Measurements from ENCODE around the gene ZNF641.

Gene ZNF641

GRCh38 chr12:48350249-48351021, at the start of gene ZNF641:
ZNF641 (minus strand) TSS chr12:48350919; CDS start chr12:48348090, 2,829 bp downstream.
- DNase-seq (ENCODE audit: low read depth, low spot score) = no peak
- H3K9me3 ChIP-seq (ENCODE audit: low read depth, low read length) = no peaks in the 10 kb centered on the region
- H3K27ac ChIP-seq = peak within 1 kb of the TSS; percentile 55
- H3K4me3 ChIP-seq = peak within 1 kb of the TSS; percentile 92
- TF ChIP-seq POLR2AphosphoS5 (IDR thresholded peaks at IDR 0.05; ENCODE audit: borderline replicate concordance, low read depth, low read length) = no peak; the same call in 1 of the 2 replicates
- no peak for TF ChIP-seq FOXP2 (optimal IDR thresholded peaks at IDR 0.05; ENCODE audit: control extremely low read depth, extremely low read length, insufficient read depth)
- no peak for TF ChIP-seq EZH2 (IDR thresholded peaks at IDR 0.05)
- H3K36me3 ChIP-seq (ENCODE audit: insufficient read depth, low read length) = peaks cover 25% of the 10 kb centered on the region
- H3K9ac ChIP-seq (ENCODE audit: insufficient read length) = peak within 1 kb of the TSS; percentile 77

GRCh38 chr12:48390026-48390425, 39.3 kb upstream of the ZNF641 start:
- DNase-seq (ENCODE audit: low read depth, low spot score) = no peak
- H3K9me3 ChIP-seq (ENCODE audit: low read depth, low read length) = no peaks in the 10 kb centered on the region
- no peaks in the 10 kb centered on the region for H3K36me3 ChIP-seq (ENCODE audit: insufficient read depth, low read length)
- TF ChIP-seq POLR2AphosphoS5 (IDR thresholded peaks at IDR 0.05; ENCODE audit: borderline replicate concordance, low read depth, low read length) (no peak), FOXP2 (optimal IDR thresholded peaks at IDR 0.05; ENCODE audit: control extremely low read depth, extremely low read length, insufficient read depth) (no peak), EZH2 (IDR thresholded peaks at IDR 0.05) (no peak)
- H3K9ac ChIP-seq (ENCODE audit: insufficient read length) = no peak overlapping the region
- H3K27ac ChIP-seq = no peak overlapping the region
- H3K4me3 ChIP-seq = no peak overlapping the region

- Histone ChIP-seq H3K9me3 (ENCODE audit: low read depth, low read length) (no peaks in the 10 kb centered on the region), H3K36me3 (ENCODE audit: insufficient read depth, low read length) (no peaks in the 10 kb centered on the region), H3K4me3 (no peak overlapping the region), H3K27ac (no peak overlapping the region), H3K9ac (ENCODE audit: insufficient read length) (no peak overlapping the region)
- DNase-seq (ENCODE audit: low read depth, low spot score) = no peak
- TF ChIP-seq EZH2 (IDR thresholded peaks at IDR 0.05) = no peak
- no peak for TF ChIP-seq POLR2AphosphoS5 (IDR thresholded peaks at IDR 0.05; ENCODE audit: borderline replicate concordance, low read depth, low read length)
- TF ChIP-seq FOXP2 (optimal IDR thresholded peaks at IDR 0.05; ENCODE audit: control extremely low read depth, extremely low read length, insufficient read depth) = no peak
These were observed 38.7 kb upstream of the ZNF641 start for GRCh38 chr12:48389409-48389808.

- Histone ChIP-seq H3K4me3 (no peak overlapping the region), H3K27ac (no peak overlapping the region), H3K9ac (ENCODE audit: insufficient read length) (no peak overlapping the region), H3K9me3 (ENCODE audit: low read depth, low read length) (no peaks in the 10 kb centered on the region), H3K36me3 (ENCODE audit: insufficient read depth, low read length) (no peaks in the 10 kb centered on the region)
- TF ChIP-seq FOXP2 (optimal IDR thresholded peaks at IDR 0.05; ENCODE audit: control extremely low read depth, extremely low read length, insufficient read depth) (no peak), POLR2AphosphoS5 (IDR thresholded peaks at IDR 0.05; ENCODE audit: borderline replicate concordance, low read depth, low read length) (no peak), EZH2 (IDR thresholded peaks at IDR 0.05) (no peak)
- no peak for DNase-seq (ENCODE audit: low read depth, low spot score)
These were observed 38.2 kb upstream of the ZNF641 start for GRCh38 chr12:48388938-48389337.

- Histone ChIP-seq H3K27ac (no peak overlapping the region), H3K4me3 (no peak overlapping the region), H3K36me3 (ENCODE audit: insufficient read depth, low read length) (no peaks in the 10 kb centered on the region), H3K9ac (ENCODE audit: insufficient read length) (no peak overlapping the region), H3K9me3 (ENCODE audit: low read depth, low read length) (no peaks in the 10 kb centered on the region)
- no peak for DNase-seq (ENCODE audit: low read depth, low spot score)
- TF ChIP-seq POLR2AphosphoS5 (IDR thresholded peaks at IDR 0.05; ENCODE audit: borderline replicate concordance, low read depth, low read length) = no peak
- no peak for TF ChIP-seq FOXP2 (optimal IDR thresholded peaks at IDR 0.05; ENCODE audit: control extremely low read depth, extremely low read length, insufficient read depth)
- no peak for TF ChIP-seq EZH2 (IDR thresholded peaks at IDR 0.05)
These were observed 37.7 kb upstream of the ZNF641 start for GRCh38 chr12:48388460-48388859.

DNA sequence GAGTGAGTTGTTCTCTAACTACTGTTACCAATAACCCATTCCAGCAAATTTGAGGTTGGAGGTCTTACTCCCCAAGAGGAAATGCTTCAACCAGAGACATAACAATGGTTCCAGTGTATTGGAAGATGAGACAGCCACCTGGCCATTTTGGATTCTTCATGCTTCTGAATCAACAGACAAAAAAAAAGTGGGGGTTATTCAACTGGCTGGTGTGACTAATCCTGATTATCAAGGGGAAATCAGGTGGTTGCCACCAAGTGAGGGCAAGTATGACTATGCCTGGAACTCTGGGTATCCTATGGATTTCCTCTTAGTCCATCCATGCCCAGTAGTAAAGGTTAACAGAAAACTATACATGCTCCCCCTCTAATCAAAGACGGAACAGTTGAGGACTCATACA, 29.9 kb upstream of the ZNF641 start:
- TF ChIP-seq POLR2AphosphoS5 (IDR thresholded peaks at IDR 0.05; ENCODE audit: borderline replicate concordance, low read depth, low read length) = no peak
- no peak for TF ChIP-seq EZH2 (IDR thresholded peaks at IDR 0.05)
- no peak for TF ChIP-seq FOXP2 (optimal IDR thresholded peaks at IDR 0.05; ENCODE audit: control extremely low read depth, extremely low read length, insufficient read depth)
- Histone ChIP-seq H3K36me3 (ENCODE audit: insufficient read depth, low read length) (no peaks in the 10 kb centered on the region), H3K9ac (ENCODE audit: insufficient read length) (no peak overlapping the region), H3K9me3 (ENCODE audit: low read depth, low read length) (no peaks in the 10 kb centered on the region), H3K27ac (no peak overlapping the region), H3K4me3 (no peak overlapping the region)
- no peak for DNase-seq (ENCODE audit: low read depth, low spot score)

DNA sequence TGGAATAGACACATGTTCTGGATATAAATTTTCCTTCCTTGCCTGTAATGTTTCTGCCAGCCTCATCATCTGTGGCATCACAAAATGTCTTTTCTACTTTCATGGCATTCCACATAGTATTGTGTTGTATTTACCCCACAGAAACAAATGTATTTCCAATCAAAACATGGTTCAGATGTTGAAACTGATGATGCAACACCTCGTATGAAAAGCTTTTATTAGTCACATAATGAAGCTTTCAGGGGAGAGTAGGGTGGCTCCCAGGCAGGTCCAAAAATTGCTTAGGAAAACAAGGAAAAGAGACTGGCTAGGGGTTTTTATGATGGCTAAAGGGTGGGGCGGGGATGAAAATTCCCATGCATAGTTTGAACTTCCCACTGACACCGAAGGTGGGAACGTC, 29.1 kb upstream of the ZNF641 start:
- no peak overlapping the region for H3K4me3 ChIP-seq
- no peak for DNase-seq (ENCODE audit: low read depth, low spot score)
- no peak for TF ChIP-seq POLR2AphosphoS5 (IDR thresholded peaks at IDR 0.05; ENCODE audit: borderline replicate concordance, low read depth, low read length)

GRCh38 chr12:48377646-48378045, 26.9 kb upstream of the ZNF641 start:
- no peak overlapping the region for H3K9ac ChIP-seq (ENCODE audit: insufficient read length)
- no peaks in the 10 kb centered on the region for H3K36me3 ChIP-seq (ENCODE audit: insufficient read depth, low read length)
- H3K27ac ChIP-seq = no peak overlapping the region
- H3K9me3 ChIP-seq (ENCODE audit: low read depth, low read length) = no peaks in the 10 kb centered on the region
- TF ChIP-seq POLR2AphosphoS5 (IDR thresholded peaks at IDR 0.05; ENCODE audit: borderline replicate concordance, low read depth, low read length) (no peak), FOXP2 (optimal IDR thresholded peaks at IDR 0.05; ENCODE audit: control extremely low read depth, extremely low read length, insufficient read depth) (no peak), EZH2 (IDR thresholded peaks at IDR 0.05) (no peak)
- H3K4me3 ChIP-seq = no peak overlapping the region
- DNase-seq (ENCODE audit: low read depth, low spot score) = no peak

More for the DNA sequence above, 29.1 kb upstream of the ZNF641 start:
- H3K9ac ChIP-seq (ENCODE audit: insufficient read length) = no peak overlapping the region
- no peaks in the 10 kb centered on the region for H3K36me3 ChIP-seq (ENCODE audit: insufficient read depth, low read length)
- no peak overlapping the region for H3K27ac ChIP-seq
- H3K9me3 ChIP-seq (ENCODE audit: low read depth, low read length) = no peaks in the 10 kb centered on the region

GRCh38 chr12:48374164-48374563, 23.4 kb upstream of the ZNF641 start:
- DNase-seq (ENCODE audit: low read depth, low spot score) = no peak
- no peaks in the 10 kb centered on the region for H3K9me3 ChIP-seq (ENCODE audit: low read depth, low read length)
- H3K4me3 ChIP-seq = no peak overlapping the region
- no peak overlapping the region for H3K27ac ChIP-seq
- no peaks in the 10 kb centered on the region for H3K36me3 ChIP-seq (ENCODE audit: insufficient read depth, low read length)
- TF ChIP-seq FOXP2 (optimal IDR thresholded peaks at IDR 0.05; ENCODE audit: control extremely low read depth, extremely low read length, insufficient read depth) (no peak), EZH2 (IDR thresholded peaks at IDR 0.05) (no peak), POLR2AphosphoS5 (IDR thresholded peaks at IDR 0.05; ENCODE audit: borderline replicate concordance, low read depth, low read length) (no peak)
- H3K9ac ChIP-seq (ENCODE audit: insufficient read length) = no peak overlapping the region
